NCI-H69 (cell line): ENCODE measurements around the gene HPGDS.
"Not testable (repeated sequence)": the region's sequence is repeated elsewhere in the genome, so short reads cannot be mapped to it uniquely, and the experiment has no call there.

Experiments
- DNase-seq: peaks from one replicate; lab custom pipeline; 2025; lab: John Stamatoyannopoulos, UW

Gene HPGDS

DNA sequence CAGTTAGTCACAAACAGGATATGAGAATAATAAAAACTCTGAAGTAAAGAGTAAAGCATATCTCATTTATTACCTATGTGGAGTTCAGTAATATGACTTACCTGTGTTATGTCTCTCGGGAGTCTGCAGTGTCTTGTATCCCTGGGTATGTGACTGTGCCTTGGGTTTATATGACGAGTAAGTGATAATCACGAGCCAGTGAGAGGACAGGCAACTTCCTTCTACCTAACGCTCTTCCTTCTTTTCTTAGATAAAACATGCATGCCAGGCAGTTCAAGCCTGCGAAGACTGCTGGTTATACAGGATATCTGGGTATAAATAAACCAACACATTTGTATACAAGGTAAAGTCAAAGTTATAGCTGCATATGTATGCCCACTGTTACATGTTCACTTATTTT lies at the start of gene HPGDS:
TSS of gene HPGDS (minus strand) at position 143 of the 400 bp plus-strand sequence. CDS start 8,207 bp downstream, outside the sequence.
- DNase-seq, result no peak

DNA sequence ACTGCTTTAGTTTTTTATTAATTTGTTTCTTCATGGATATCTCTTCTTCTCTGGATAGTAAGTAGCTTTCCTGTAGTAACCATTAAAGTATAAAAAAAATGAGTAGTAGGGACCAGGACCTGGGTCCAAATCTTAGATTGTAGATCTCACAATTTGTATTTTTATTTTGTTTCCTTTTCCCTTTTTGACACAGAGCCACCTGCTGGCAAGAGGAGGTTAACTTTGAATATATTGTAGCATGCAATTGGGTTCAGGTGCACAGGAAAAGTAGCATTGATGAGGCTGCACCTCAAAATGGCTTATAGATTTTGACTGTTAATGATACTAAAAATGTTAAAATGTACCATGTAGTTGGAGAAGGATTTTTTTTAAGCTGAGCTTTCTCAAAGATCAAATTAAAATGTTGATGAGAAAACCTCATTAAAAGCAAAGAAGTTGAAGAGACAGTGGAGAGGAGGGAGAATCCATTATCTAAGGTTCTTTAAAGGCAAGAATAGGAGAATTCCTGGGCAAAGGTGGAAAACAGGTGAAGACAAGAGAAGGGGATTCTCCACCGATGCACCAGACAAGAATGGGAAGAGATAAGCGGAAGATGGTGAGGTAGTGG lies 48.3 kb upstream of the HPGDS start:
- peak; percentile 22 for DNase-seq

DNA sequence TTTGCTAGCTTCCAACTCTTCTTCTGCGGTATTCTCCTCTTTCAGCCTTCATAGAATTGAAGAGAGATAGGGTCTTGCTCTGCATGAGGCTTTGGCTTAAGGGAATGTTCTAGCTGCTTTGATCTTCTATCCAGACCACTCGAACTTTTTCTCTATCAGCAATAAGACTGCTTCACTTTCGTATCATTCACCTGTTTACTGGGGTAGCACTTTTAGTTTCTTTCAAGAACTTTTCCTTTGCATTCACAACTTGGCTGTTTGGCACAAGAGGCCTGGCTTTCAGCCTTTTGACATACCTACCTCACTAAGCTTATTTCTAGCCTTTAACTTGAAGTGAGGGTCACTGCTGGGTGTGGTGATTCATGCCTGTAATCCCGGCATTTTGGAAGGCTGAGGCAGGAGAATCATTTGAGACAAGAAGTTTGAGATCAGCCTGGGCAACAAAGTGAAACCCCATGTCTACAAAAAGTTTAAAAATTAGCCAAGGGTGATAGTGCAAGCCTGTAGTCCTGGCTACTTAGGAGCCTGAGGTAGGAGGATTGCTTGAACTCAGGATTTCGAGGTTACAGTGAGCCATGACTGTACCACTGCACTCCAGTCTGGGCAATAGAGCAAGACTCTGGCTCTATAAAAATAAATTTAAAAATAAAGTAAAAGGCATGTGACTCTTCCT lies 47.1 kb upstream of the HPGDS start:
- DNase-seq, result no peak

DNA sequence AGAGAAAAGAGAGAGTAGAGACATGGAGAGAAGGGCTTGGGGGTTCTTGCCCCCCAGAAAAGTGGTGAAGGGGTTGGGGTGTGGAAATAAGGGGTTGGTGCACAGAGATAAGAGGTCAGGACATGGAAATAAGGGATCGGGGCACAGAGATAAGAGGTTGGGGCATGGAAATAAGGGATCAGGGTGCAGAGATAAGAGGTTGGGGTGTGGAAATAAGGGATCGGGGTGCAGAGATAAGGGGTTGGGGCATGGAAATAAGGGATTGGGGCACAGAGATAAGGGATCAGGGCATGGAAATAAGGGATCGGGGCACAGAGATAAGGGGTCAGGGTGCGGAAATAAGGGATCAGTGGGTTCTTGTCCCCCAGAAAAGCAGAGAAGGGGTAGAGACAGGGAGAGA lies 45.3 kb upstream of the HPGDS start:
- DNase-seq, result not testable (repeated sequence)

DNA sequence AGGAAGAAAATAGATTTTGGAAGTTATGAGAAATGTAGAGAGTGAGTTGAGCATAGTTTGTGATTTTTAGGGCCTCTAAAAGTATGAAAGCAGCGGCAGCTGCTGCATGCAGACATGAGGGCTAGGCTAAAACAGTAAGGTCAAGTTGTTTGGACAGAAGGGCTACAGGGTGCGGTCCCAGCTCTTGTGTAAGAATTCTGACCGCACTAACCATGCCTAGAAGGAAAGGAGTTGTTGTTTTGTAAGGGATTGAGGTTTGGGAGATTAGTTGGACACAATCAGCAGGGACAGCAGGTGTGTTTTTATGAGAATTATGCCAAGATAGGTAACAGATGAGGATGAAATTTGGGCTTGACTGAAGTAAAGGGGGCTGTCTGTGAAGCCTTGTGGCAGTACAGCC lies 42.8 kb upstream of the HPGDS start:
- not testable (repeated sequence) for DNase-seq

DNA sequence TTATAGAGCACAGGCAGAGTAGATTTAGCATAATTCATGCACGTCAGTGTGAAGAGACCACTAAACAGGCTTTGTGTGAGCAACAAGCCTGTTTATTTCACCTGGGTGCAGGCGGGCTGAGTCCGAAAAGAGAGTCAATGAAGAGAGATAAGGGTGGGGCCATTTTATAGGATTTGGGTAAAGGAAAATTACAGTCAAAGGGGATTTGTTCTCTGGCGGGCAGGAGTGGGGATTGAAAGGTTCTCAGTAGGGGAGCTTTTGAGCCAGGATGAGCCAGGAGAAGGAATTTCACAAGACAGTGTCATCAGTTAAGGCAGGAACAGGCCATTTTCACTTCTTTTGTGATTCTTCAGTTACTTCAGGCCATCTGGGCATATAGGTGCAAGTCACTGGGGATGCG lies 40.3 kb upstream of the HPGDS start:
- not testable (repeated sequence) for DNase-seq

DNA sequence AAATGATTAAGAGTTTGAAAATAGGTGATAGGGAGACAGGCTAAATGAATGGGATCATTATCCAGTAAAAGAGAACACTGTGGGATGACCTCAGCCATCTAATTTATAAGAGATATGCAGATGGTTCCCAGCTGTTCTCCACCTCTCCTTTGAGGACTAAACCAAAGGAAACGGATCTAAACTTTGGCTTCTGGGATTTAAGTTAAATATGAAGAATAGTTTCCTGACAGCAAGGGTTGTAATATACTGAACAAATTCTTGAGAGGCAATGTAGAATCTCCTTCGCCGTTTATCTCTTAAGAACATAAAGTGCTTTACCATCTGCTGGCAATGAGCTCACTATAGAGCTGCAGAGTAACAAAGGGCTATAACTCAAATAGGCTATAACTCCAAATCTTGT lies 35.4 kb upstream of the HPGDS start:
- peak; percentile 35 for DNase-seq

DNA sequence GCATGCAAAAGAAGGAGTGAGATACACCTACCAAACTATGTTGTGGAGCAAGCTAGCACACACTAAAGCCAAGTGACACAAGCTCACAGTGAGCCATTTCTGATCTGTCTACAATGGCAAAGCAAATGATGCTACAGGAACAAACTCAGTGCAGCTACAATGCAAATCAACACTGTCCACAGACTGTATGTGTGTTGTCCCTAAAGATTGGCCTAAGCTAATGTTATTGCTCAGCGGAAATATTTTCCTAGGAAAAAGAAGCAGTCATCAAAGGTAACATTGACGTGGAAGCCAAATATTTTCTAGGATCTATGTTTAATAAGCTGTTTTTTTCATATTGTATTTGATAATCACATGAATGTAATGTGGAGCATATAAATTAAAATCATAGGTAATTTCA lies 34.7 kb upstream of the HPGDS start:
- DNase-seq, result peak; percentile 6

DNA sequence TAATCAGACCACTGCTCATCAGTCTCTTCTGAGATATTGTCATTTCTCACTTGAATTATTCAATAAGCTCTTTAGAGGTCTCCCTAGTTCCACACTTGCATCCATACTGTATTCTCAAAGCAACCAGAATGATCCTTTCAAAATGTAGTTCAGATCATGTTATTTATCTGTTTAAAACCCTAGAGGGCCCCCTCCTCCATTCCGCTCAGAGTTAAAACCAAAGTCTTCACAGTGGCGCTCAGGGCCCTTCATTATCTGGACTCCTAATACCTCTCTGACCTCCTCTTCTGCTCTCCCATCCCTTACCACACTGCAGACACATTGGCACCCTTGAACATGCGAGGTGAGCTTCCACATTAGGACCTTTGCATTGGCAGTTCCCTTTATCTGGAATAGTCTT lies 32.7 kb upstream of the HPGDS start:
- peak; percentile 1 for DNase-seq

DNA sequence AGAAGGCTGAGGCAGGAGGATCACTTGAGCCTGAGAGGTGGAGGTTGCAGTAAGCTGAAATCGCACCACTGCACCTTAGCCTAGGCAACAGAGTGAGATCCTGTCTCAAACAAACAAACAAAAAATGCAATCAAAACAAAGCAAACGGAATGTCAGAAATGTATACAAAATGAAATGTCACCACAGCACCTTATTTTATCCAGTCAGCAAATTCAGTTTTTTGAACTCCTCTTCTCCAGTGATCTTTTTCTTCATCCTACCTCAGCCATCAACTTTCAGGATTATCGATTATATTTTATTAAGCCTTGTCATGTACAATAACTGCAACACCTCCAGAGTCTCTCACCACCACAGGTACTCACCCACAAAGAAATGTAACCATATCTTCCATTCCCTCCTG lies 31.1 kb upstream of the HPGDS start:
- DNase-seq, result no peak

DNA sequence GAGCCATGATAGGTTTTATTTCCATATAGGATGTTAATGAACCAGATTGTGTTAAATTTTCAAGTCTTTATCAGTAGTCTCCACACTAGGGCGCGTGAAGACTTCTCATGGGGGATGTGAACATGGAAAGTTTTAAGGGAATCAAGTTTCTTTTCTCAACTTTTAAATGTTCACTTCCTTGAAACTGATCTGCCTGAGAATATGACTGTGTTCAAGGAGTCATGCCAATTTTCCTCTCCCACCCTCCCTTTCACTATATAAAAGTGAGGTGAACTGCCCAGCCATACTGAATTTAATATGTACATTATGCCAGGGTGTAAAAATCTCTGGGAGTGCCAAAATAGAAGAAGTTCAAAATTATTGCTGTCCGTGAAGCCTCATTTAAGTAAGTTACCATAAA lies 30.4 kb upstream of the HPGDS start:
- DNase-seq, result no peak

DNA sequence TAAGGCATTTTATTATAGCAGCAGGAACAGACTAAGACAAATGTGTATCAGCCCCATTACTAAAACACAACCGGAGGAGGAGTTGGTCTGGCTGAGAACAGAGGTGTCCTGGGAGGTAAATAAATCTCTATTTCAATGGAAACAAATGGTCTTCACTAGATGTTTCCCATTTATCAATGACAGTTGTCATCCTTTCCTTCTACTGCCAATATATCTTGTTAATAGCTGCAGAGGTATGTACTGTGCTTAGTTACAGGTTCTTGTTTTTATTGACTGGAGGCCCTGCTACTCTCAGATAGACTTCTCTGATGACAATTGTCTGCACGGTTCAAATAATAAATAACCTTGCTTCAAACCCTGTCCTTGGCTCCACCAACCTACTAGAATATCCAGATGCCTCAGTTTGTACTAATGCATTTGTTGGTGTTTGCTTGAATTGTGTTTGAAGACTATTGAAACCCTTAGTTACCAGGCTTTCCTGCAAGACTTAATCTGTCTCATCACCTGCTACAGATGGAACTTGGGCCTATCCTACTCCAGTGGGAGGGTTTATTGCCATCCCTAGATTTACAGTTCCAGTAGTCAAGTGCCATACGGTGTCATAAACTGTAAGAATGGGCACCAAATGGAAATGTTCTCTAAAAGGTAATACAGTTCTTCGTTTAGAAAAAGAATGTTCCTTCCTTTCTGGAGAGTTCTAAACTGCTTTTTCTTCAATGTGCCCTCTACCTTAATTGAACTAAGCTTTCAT lies 29.8 kb upstream of the HPGDS start:
- DNase-seq, result peak; percentile 1

DNA sequence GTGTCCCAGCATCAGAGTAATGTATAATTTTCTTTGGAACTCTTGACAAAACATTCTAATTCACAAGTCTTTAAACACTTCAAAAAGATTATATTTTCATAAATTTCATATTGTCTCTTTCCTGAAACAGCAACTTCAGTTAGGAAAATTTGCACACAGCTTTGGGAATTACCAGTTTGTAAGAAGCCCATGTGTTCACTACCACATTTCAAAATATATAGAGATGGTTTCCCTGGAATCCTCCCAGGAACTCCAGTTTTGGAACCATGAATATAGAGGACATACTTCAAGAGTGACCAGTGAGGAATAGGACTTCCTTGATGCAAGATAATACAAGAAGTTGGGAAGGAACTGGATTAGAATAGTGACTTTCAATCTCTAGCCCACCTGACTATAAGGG lies 28.7 kb upstream of the HPGDS start:
- DNase-seq, result no peak

DNA sequence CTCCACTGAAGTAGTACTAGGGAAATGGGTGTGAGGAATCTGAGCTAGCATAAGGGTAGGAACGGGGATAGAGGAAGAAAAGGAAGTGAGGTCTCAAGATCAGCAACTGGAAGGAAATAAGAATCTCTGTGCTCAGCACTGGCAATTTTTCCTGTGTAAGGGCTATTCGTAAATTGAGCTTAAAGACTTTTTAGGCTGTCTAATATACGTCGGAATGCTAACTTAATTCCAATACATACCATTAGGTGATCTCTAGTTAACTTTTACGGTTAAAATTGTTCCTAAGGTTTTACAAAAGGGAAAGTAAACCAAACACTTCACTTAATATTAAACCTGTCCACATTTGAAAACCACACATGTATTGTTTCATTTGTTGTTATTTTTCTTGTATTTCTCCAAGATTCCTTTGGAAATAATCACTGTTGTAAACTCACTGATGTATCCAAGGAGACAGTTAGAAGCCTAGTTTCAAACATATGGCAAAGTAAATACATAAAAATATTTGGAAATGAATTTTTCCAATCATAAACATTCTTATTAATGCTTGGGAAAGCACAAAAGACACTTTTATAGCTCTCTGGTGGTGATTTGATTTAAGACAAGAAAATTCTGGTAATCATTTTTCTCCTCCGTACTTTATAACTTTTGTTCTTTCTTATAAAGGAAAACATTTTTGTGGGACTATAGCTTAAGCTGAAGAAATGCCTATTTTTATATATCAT lies 28.1 kb upstream of the HPGDS start:
- no peak for DNase-seq

DNA sequence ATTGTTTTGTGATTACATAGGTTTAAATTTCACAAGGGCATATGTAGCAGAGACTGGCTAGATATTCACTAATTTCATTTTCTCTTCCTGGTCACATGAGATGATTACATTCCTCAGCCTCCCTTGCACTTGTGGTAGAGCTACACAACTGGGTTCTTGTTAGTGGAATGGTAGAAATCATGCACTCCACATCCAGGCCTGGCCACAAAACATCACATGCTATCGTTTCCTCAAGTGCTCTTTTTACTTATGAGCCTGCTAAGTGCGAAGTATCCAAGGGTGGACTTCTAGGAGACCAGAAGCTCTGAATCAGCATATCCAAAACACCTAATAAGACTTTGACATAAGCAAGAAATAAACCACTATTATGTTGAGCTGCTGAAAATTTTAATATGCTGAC lies 26.4 kb upstream of the HPGDS start:
- DNase-seq, result no peak

DNA sequence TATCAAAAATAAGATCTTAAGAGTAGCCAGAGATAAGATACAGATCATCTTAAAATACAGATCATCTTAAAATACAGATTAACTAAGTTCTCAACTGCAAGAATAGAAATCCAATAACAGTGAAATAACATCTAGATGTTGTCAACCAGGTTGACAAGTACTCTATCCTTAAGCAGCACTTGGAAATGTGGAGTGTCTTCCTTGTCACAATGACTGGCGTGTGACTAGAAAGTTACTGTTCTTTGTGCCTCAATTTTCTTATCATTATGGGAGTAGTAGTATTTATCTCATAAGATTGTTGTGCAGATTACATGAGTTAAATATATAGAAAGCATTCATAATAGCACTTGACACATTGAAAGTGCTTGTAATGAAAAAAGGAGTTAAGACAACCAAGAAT lies 25.8 kb upstream of the HPGDS start:
- no peak for DNase-seq

DNA sequence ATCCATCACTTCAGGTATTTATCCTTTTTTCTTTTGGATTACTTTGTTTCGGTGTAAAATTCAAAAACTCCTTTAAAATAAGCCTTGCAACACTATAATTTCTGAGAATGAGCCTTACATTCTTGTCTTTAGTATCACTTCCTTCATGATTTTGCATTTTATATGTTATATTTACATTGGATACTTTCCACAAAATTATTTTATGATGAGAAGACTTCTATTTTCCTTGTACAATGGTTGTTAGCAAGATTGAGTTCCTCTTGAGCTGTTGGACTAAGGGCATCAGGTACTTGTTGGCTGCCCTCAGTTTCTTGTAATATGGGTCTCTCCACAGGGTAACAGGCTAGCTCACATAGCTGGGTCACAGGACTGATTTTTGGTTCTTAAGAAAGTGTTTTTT lies 22.7 kb upstream of the HPGDS start:
- no peak for DNase-seq

DNA sequence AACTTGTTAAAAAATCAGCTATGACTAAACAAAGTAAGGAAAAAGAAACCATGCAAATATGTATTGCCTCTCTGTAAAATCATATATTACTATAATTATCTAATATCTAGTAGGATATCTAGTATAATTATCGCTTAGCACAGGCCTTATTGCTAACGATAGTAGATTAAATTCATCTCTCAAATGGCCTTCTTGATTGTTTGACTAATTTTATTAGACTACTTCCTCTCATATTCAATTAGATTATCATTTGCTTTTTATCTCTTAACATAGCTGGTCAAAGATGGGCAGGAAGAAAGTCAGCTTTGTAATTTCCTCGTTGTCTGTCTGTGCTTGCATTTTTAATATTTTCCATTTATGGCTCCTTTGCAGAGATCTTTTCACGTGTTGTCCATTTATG lies 21.9 kb upstream of the HPGDS start:
- no peak for DNase-seq

DNA sequence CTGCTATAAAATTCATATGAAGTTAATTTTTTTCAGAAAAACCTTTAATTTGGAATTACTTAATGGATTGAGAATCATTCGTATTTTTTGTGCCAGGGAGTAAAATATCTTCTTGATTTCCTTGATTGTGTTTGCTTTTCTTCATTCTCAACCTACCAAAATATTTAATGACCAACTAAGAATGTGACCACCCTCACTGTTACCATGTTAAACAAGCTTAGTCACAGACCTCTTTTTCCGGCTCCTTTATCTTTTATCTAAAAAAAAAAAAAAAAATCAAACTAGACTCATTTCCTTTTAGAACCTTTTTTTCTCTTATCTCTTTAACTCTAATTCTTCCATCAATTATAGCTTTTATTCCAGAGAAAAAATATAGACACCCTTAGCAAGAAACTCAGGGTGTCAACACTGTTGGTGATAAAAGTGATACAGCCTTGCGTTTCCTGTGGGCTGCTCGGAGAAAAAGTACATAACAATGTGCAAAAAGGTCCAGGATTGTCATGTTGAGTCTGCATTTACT lies 20.6 kb upstream of the HPGDS start:
- no peak for DNase-seq

DNA sequence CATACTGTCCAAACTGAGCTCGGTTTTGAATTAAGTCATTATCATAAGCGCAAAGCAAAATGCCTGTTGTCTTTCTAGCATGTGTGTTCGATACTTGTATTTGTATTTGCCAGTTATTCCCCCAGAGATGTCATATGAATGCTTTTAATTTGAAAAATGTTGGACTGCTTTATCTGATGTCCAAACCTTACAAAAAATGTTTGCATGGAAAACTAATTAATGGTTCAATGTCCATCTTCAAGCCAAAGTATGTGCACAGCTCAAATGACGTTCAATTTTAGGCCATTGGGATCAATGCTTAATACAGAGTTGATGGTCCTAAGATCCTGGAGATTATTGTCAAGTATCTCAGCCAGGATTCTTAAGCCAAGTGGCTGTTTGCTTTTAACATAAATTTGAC lies 17.2 kb upstream of the HPGDS start:
- DNase-seq, result no peak

DNA sequence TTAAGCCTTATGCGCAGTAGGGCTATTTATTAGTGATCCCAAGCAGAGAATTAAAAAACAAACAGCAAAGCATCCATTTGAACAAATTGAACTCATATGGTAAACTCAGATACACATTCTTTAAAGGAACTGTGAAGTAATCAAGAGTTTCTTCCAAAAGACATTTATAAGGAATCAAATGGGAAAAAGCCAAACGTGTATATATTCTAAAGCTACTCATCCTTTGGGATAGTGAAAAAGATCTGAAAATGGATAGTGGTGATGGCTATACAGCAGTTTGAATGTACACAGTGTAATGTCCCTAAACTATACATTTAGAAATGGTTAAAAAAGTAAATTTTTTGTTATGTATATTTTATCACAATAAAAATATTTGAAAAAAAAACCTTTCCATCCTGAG lies 16.6 kb upstream of the HPGDS start:
- no peak for DNase-seq

DNA sequence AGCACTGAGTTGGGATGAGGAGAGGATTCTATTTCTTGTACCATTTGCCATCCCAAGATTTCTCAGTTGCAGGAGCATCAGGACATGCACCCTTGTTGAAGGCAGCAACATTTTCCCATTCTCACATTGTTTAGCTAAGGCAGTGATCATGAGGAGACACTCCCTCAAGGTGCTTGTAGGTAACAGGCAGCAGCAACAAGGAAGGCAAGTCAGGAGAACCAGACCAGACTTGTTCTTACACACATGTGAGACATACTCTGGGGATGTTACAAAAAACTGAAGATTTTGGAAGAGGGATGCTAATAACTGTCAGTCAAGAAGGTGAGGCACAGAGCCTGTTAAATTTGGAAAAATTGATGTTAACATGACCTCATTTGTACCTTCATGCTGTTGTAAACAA lies 15.5 kb upstream of the HPGDS start:
- no peak for DNase-seq

DNA sequence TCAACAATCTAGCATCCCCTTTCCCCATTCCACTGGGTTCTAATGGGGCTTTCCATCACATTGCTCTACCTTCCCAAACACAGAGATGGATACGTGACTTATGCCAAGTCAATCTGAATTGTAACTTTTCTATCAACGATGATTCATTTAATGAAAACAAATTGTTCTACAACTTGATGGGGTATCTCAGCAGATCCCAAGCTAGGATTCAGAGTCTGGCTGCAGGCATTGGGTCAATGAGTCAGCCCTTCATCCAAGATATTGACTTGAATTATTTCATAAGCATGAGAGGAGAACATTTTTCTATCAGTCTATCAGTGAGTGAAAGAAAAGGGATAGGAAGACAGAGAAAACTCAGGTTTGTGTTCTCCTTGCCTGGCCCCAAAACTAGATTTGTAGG lies 15.0 kb upstream of the HPGDS start:
- DNase-seq, result no peak
